ENCODE results near the gene SEMA3D. TPM values are rescaled to one million over a fixed set of nuclear protein-coding genes. Genes with fewer than 3 reads are reported as not detected.

The SEMA3D gene
- total RNA-seq, 6 experiments from 2014 or later: 0.18 to 1.3 (median 0.30) TPM

- TF ChIP-seq CTCF (IDR thresholded peaks at IDR 0.05) (no peak), POLR2A (IDR thresholded peaks at IDR 0.05) (no peak)
- H3K4me3 ChIP-seq: no peak overlapping the region
- H3K36me3 ChIP-seq: no peaks in the 10 kb centered on the region
- no peaks in the 10 kb centered on the region for H3K4me1 ChIP-seq
- H3K27me3 ChIP-seq: no peaks in the 10 kb centered on the region
- intact Hi-C loops (cut with DNase I): no loop called here
- H3K27ac ChIP-seq: no peak overlapping the region
- H3K9me3 ChIP-seq: peaks cover 0 to 4% (median 0%) of the 10 kb centered on the region in 4 donors
- WGBS (ENCODE audit: insufficient coverage, low coverage, low lambda C conversion rate, missing lambda C conversion rate): 23% methylated on average over 1 of the region's 1 CpG
- no peak for ATAC-seq
- no peak for DNase-seq
These were observed 26.6 kb upstream of the SEMA3D start for GRCh38 chr7:85213500-85213899.

DNA sequence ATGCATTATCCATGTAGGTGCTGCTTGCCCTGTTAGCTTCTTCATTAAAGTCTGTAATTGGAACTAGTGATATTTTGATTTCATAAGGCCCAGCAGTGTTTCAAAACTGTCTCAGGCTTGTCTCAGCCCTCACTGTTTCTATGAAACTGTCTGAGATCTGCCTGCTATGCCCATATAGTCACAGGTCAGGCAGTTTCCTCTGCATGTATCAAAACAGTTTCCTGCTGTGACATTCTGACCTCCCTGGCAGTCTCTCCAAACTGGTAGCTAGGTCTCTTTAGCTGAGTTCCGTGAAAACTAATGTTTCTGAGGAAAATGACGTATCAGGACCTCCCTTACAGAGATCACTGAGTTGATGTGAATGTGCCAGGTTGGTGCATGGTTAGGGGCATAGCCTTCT, 18.9 kb upstream of the SEMA3D start:
- Histone ChIP-seq H3K27me3 (no peaks in the 10 kb centered on the region), H3K27ac (no peak overlapping the region), H3K9me3 (no peaks in the 10 kb centered on the region), H3K4me1 (no peaks in the 10 kb centered on the region), H3K4me3 (no peak overlapping the region), H3K36me3 (no peaks in the 10 kb centered on the region)
- intact Hi-C loops (cut with DNase I): no loop called here
- no peak for TF ChIP-seq CTCF (IDR thresholded peaks at IDR 0.05)
- no peak for TF ChIP-seq POLR2A (IDR thresholded peaks at IDR 0.05)
- ATAC-seq (no peak), DNase-seq (no peak)
- 37% methylated on average over 2 of the region's 2 CpGs for WGBS (ENCODE audit: insufficient coverage, low coverage, low lambda C conversion rate, missing lambda C conversion rate)

- TF ChIP-seq CTCF (IDR thresholded peaks at IDR 0.05) (no peak), POLR2A (IDR thresholded peaks at IDR 0.05) (no peak)
- WGBS (ENCODE audit: insufficient coverage, low coverage, low lambda C conversion rate, missing lambda C conversion rate): 39% methylated on average over 2 of the region's 2 CpGs
These were observed 17.6 kb upstream of the SEMA3D start for GRCh38 chr7:85204496-85204895.

DNA sequence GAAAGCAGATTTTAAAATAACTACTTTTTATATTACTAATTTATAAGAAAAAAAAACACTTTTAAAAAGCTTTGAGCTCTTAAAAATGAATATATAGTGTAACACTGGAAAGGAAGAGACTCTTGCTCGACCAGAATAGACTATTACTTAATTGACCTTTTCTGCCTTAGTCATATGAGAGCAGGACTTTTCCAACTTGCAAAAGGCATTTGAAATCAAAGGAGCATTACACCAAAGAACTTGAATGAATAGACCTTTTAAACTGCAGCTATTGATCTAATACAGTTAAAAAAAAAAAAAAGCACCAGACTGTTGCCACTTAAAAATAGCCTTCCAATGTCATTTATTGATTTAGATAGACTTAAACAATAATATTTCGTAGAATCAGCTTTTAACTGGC, 17.2 kb upstream of the SEMA3D start:
- Histone ChIP-seq H3K36me3 (no peaks in the 10 kb centered on the region), H3K27me3 (no peaks in the 10 kb centered on the region), H3K9me3 (no peaks in the 10 kb centered on the region), H3K4me3 (no peak overlapping the region), H3K4me1 (no peaks in the 10 kb centered on the region), H3K27ac (no peak overlapping the region)
- intact Hi-C loops (cut with DNase I): no loop called here
- no peak for DNase-seq
- TF ChIP-seq CTCF (IDR thresholded peaks at IDR 0.05): no peak
- no peak for TF ChIP-seq POLR2A (IDR thresholded peaks at IDR 0.05)
- ATAC-seq: no peak
- WGBS (ENCODE audit: insufficient coverage, low coverage, low lambda C conversion rate, missing lambda C conversion rate): 38% methylated on average over 2 of the region's 2 CpGs

More at GRCh38 chr7:85204496-85204895, 17.6 kb upstream of the SEMA3D start:
- Histone ChIP-seq H3K4me3 (no peak overlapping the region), H3K36me3 (no peaks in the 10 kb centered on the region), H3K4me1 (no peaks in the 10 kb centered on the region), H3K27me3 (no peaks in the 10 kb centered on the region), H3K27ac (no peak overlapping the region), H3K9me3 (no peaks in the 10 kb centered on the region)
- no peak for DNase-seq
- no peak for ATAC-seq
- intact Hi-C loops (cut with DNase I): no loop called here

DNA sequence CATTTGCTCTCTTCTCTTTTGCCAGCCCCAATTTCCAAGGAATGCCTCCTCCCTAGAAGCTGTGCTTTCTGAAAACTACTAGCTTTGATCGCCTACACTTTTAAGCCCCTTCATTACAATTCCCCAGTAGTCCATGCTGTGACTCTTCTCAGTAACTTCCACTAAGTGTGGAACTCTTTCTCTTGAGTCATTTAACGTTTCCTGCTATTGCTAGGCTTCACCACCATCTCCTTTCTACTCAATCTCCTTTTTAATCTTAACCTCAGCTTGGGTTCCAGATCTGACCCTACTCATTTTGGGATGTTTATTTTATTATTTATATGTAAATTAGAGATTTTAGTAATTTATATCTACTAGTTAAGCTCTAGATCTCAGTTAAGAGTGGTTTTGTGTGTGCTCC, 14.4 kb upstream of the SEMA3D start:
- no peak for TF ChIP-seq POLR2A (IDR thresholded peaks at IDR 0.05)
- no peak for TF ChIP-seq CTCF (IDR thresholded peaks at IDR 0.05)
- H3K9me3 ChIP-seq: no peaks in the 10 kb centered on the region
- no peak for ATAC-seq
- no peak for DNase-seq
- intact Hi-C loops (cut with DNase I): no loop called here
- H3K4me1 ChIP-seq: no peaks in the 10 kb centered on the region
- no peak overlapping the region for H3K4me3 ChIP-seq
- no peaks in the 10 kb centered on the region for H3K27me3 ChIP-seq
- no peak overlapping the region for H3K27ac ChIP-seq
- 63% methylated on average over 2 of the region's 2 CpGs for WGBS (ENCODE audit: insufficient coverage, low coverage, low lambda C conversion rate, missing lambda C conversion rate)
- no peaks in the 10 kb centered on the region for H3K36me3 ChIP-seq
